Fibroblast of pulmonary artery (primary cell): ENCODE data around the gene DGKI.

Experiments used
- DNase-seq: peaks from one replicate; pipeline ENCODE4 v3.0.0-alpha.2; 2010; ENCODE audit warnings: low read depth
- H3K4me3 ChIP-seq: replicated peaks from 2 replicates; pipeline ENCODE4 v1.5.1; 2011; ENCODE audit warnings: low read depth, mild to moderate bottlenecking, control low read depth, low read length, moderate library complexity
- CTCF ChIP-seq: IDR thresholded peaks from 2 replicates; pipeline ENCODE4 v1.5.1; 2011; ENCODE audit warnings: mild to moderate bottlenecking, control low read depth, low read length, inconsistent platforms; ENCODE audit errors: missing control alignments

The DGKI gene

GRCh38 chr7:137847568-137848050, 835 bp upstream of the DGKI start:
- H3K4me3 ChIP-seq = peak overlapping the region; percentile 43
- DNase-seq = no peak

GRCh38 chr7:137846549-137846826, 286 bp downstream of the DGKI start:
- peak overlapping the region; percentile 43 for H3K4me3 ChIP-seq
- no peak for TF ChIP-seq CTCF
- DNase-seq = no peak

More at GRCh38 chr7:137847568-137848050, 835 bp upstream of the DGKI start:
- no peak for TF ChIP-seq CTCF

GRCh38 chr7:137844677-137845425, 1.9 kb downstream of the DGKI start:
- TF ChIP-seq CTCF = no peak
- DNase-seq = no peak
- H3K4me3 ChIP-seq = no peak overlapping the region

GRCh38 chr7:137839903-137840779, 6.6 kb downstream of the DGKI start:
- TF ChIP-seq CTCF = no peak
- H3K4me3 ChIP-seq = no peak overlapping the region
- no peak for DNase-seq

- no peak for TF ChIP-seq CTCF
- no peak for DNase-seq
- no peak overlapping the region for H3K4me3 ChIP-seq
Observed at GRCh38 chr7:137838706-137839315, 8.0 kb downstream of the DGKI start.

- DNase-seq = no peak
- H3K4me3 ChIP-seq = no peak overlapping the region
- TF ChIP-seq CTCF = no peak
Observed at GRCh38 chr7:137836541-137836940, 10.2 kb downstream of the DGKI start.
